A549 (cell line): ENCODE measurements around the gene NT5C3B. TPM values are rescaled to one million over a fixed set of nuclear protein-coding genes. Genes with fewer than 3 reads are reported as not detected.

Experiments used
- ATAC-seq, 2 experiments: fragments of 200-7000 bp in 1 of 2; fragments of >200 bp in 1 of 2; cut with Nextera tagmentation in 1 of 2; cut with Tn5 transposase in 1 of 2; 3 replicates each; pipeline versions ENCODE4 v1.8.0 to v1.9.1; 2018 to 2020; ENCODE audit warnings: mild to moderate bottlenecking in 1 of 2, moderate library complexity in 1 of 2
- CTCF ChIA-PET: fragments of 300-600 bp; sonication (Branson Sonifier 250); formaldehyde crosslinking; extraction: SDS; loops from one replicate; lab custom pipeline; 2021; ENCODE audit warnings: antibody characterized with exemption, inconsistent platforms; lab: Yijun Ruan, JAX
- POLR2A ChIA-PET: fragments of 350-600 bp; formaldehyde crosslinking; extraction: SDS; loops from one replicate; lab custom pipeline; 2021; ENCODE audit warnings: antibody characterized with exemption, inconsistent platforms; lab: Yijun Ruan, JAX
- DNase-seq, 2 experiments: peaks; one replicate each; pipeline versions ENCODE4 v3.0.0 to v3.0.0-alpha.2; 2011 to 2016; ENCODE audit warnings: low read depth in 1 of 2, low spot score in 1 of 2
- FAIRE-seq: peaks from 2 replicates; lab custom pipeline; 2011; peaks lifted over from hg19 to GRCh38; lab: Jason Lieb, UNC
- H3K27ac ChIP-seq, 2 experiments: fragments of >200 bp; sonication (Bioruptor Twin); formaldehyde crosslinking; 3 replicates each; pipeline ENCODE4 v1.5.1; 2016 to 2017
- H3K4me1 ChIP-seq: fragments of >200 bp; sonication (Bioruptor Twin); formaldehyde crosslinking; 3 replicates; pipeline ENCODE4 v1.6.1; 2016
- H3K4me2 ChIP-seq: fragments of >200 bp; sonication (Bioruptor Twin); formaldehyde crosslinking; 3 replicates; pipeline ENCODE4 v1.6.1; 2016
- H3K4me3 ChIP-seq: fragments of >200 bp; sonication (Bioruptor Twin); formaldehyde crosslinking; 3 replicates; pipeline ENCODE4 v1.5.1; 2016
- H3K9me3 ChIP-seq: fragments of >200 bp; sonication (Bioruptor Twin); formaldehyde crosslinking; 3 replicates; pipeline ENCODE4 v1.6.1; 2016
- CBX2 ChIP-seq: fragments of 200-600 bp; sonication (generic); IDR thresholded peaks from 2 replicates; pipeline ENCODE4 v1.6.1; 2016; ENCODE audit warnings: low read depth, mild to moderate bottlenecking, borderline replicate concordance
- CHD2 ChIP-seq: fragments of 150-350 bp; IDR thresholded peaks from 2 replicates; pipeline ENCODE4 v1.6.1; 2014; ENCODE audit warnings: low read length; ENCODE audit not compliant: partially characterized antibody
- EHF ChIP-seq: fragments of 250-450 bp; sonication (Bioruptor Pico); IDR thresholded peaks from 2 replicates; pipeline ENCODE4 v1.5.0; 2020; ENCODE audit warnings: mild to moderate bottlenecking
- EHMT2 ChIP-seq: fragments of 200-600 bp; sonication (generic); IDR thresholded peaks from 2 replicates; pipeline ENCODE4 v1.6.1; 2016; ENCODE audit warnings: antibody characterized with exemption, low read depth, mild to moderate bottlenecking, moderate library complexity
- EP300 ChIP-seq, 2 experiments: fragments of >200 bp; sonication (Bioruptor Twin); formaldehyde crosslinking; IDR thresholded peaks; 2 replicates in 1 of 2; 3 replicates in 1 of 2; pipeline ENCODE4 v1.6.1; 2016 to 2017
- ESRRA ChIP-seq: fragments of 150-350 bp; IDR thresholded peaks from 2 replicates; pipeline ENCODE4 v1.6.1; 2014; ENCODE audit warnings: mild to moderate bottlenecking, low read length, borderline replicate concordance
- FOSL2 ChIP-seq, 2 experiments: fragments of 450-650 bp in 1 of 2; fragments of >200 bp in 1 of 2; sonication (Bioruptor Twin) in 1 of 2; formaldehyde crosslinking; IDR thresholded peaks; 2 replicates each; pipeline versions ENCODE4 v1.5.0 to v1.6.1; 2016 to 2020; ENCODE audit warnings: mild to moderate bottlenecking in 1 of 2, moderate library complexity in 1 of 2
- HEYL ChIP-seq: fragments of 250-450 bp; sonication (Bioruptor Pico); IDR thresholded peaks from 2 replicates; pipeline ENCODE4 v1.8.0; 2021; ENCODE audit warnings: mild to moderate bottlenecking, moderate library complexity
- HOXB5 ChIP-seq: fragments of 250-450 bp; sonication (Bioruptor Pico); IDR thresholded peaks from 2 replicates; pipeline ENCODE4 v1.5.0; 2020; ENCODE audit warnings: mild to moderate bottlenecking, moderate library complexity
- JUNB ChIP-seq: fragments of >200 bp; sonication (Bioruptor Twin); formaldehyde crosslinking; IDR thresholded peaks from 2 replicates; pipeline ENCODE4 v1.6.1; 2016
- MAZ ChIP-seq: fragments of 150-350 bp; IDR thresholded peaks from 2 replicates; pipeline ENCODE4 v1.6.1; 2014; ENCODE audit warnings: antibody characterized with exemption, low read depth, low read length, borderline replicate concordance
- MYC ChIP-seq: IDR thresholded peaks from 2 replicates; pipeline ENCODE4 v1.6.1; 2012; ENCODE audit warnings: mild to moderate bottlenecking, inconsistent platforms, low read length, improper control_type of control experiment, borderline replicate concordance
- NPAS2 ChIP-seq: fragments of 250-450 bp; sonication (Bioruptor Pico); IDR thresholded peaks from 2 replicates; pipeline ENCODE4 v1.8.0; 2022; ENCODE audit warnings: mild to moderate bottlenecking, moderate library complexity, borderline replicate concordance
- RAD21 ChIP-seq, 2 experiments: fragments of >200 bp in 1 of 2; sonication (Bioruptor Twin) in 1 of 2; formaldehyde crosslinking in 1 of 2; IDR thresholded peaks in 1 of 2; conservative IDR thresholded peaks in 1 of 2; 2 replicates in 1 of 2; 3 replicates in 1 of 2; pipeline ENCODE4 v1.6.1; 2012 to 2018; ENCODE audit warnings: inconsistent platforms in 1 of 2
- RCOR1 ChIP-seq: fragments of 150-350 bp; IDR thresholded peaks from 2 replicates; pipeline ENCODE4 v1.6.1; 2014; ENCODE audit warnings: antibody characterized with exemption, low read length, low read depth
- RNF2 ChIP-seq: fragments of 200-600 bp; sonication (generic); IDR thresholded peaks from 2 replicates; pipeline ENCODE4 v1.6.1; 2016; ENCODE audit warnings: low read depth, mild to moderate bottlenecking, antibody characterized with exemption, moderate library complexity, borderline replicate concordance
- ZNF302 ChIP-seq: fragments of 250-450 bp; sonication (Bioruptor Pico); IDR thresholded peaks from 2 replicates; pipeline ENCODE4 v1.9.0; 2021; ENCODE audit warnings: inconsistent platforms, mild to moderate bottlenecking, moderate library complexity
- ZSCAN20 ChIP-seq: fragments of 250-450 bp; sonication (Bioruptor Pico); IDR thresholded peaks from 2 replicates; pipeline ENCODE4 v1.8.0; 2022; ENCODE audit warnings: mild to moderate bottlenecking, moderate library complexity
- WGBS: methylation state at CpG from one replicate; pipeline ENCODE4 v1.1.6; 2017; ENCODE audit errors: missing lambda C conversion rate; 5-methylcytosine and 5-hydroxymethylcytosine counted together
- polyA plus RNA-seq, 4 experiments: library from polyadenylated mRNA; depleted of rRNA in 3 of 4; stranded (reverse); fragments of >200 nt; fragmentation: RNase III in 1 of 4; extraction: RNeasy Plus Mini Kit Qiagen cat#74134 plus additional on column Dnase treatment in 1 of 4; gene quantifications; 2 replicates in 3 of 4; 3 replicates in 1 of 4; pipeline ENCODE4 v1.2.3, GENCODE V29; 2011 to 2017
- TF ChIP-seq, protein P1 (sequence below): fragments of >200 bp; sonication (Bioruptor Twin); formaldehyde crosslinking; IDR thresholded peaks from 3 replicates; pipeline ENCODE4 v1.6.1; 2016
- TF ChIP-seq, protein P2 (sequence below): fragments of >200 bp; sonication (Bioruptor Twin); formaldehyde crosslinking; IDR thresholded peaks from 2 replicates; pipeline ENCODE4 v1.6.1; 2016
- TF ChIP-seq, protein P3 (sequence below): fragments of >200 bp; sonication (Bioruptor Twin); formaldehyde crosslinking; IDR thresholded peaks from 3 replicates; pipeline ENCODE4 v1.5.1; 2016
- TF ChIP-seq, protein P4 (sequence below): fragments of 250-450 bp; sonication (Bioruptor Pico); IDR thresholded peaks from 2 replicates; pipeline ENCODE4 v1.5.0; 2021; ENCODE audit warnings: mild to moderate bottlenecking, moderate library complexity, borderline replicate concordance

Gene NT5C3B
- polyA plus RNA-seq, 2 of the 4 experiments (the other 2 are of a cell fraction), result 109 to 171 TPM

DNA sequence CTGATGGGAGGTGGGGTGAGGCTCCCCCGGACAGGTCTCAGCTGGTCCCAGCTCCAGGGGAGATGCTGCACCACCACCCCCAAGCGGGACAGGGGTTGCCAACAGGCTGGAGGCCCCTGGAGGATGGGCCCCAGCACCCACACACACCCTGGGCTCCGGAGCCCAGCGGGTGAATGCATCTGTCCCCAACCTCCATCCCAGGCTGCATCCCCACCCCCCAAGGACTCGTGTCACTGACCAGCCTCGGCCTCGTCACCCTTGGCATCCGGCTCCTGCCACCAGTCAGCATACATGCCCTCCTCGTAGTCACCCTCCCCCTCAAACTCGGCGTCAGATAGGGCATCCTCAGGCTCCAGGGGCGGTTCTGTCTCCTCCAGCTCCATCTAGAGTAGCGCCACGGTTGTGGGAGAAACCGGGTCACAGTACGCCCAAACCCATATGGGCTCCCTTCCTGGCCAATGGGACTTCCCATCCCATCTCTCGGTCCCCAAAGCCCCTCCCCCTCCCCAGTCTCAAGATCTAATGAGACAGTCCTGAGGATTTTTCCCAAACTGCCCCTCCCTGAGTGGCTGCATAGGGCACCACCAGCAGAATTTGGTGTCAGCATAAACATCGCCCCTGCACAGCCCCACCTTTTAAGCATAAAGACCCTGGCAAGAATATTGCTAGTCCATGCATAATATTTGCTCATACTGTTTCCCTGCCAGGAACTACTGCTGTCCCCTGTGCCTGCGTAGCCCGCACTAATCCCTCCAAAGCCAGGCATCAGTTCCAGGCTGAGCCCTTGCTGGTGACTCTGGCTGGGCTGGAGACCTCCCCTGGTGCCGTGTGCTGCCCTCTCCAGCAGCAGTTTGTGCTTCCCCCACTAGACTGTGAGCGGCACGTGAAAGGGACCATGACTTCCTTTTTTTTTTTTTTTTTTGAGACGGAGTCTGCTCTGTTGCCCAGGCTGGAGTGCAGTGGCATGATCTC is 32.7 kb downstream of the NT5C3B start:
- WGBS, result 75% methylated on average over 24 of the region's 24 CpGs
- ChIA-PET CTCF (interaction anchor here (0.7 to 52.0 kb wide), 10 partner anchors 8 to 156 kb away, joined by 3 to 3262 read pairs (median 18); partner anchors contain the start of genes FKBP10, GAST, HAP1 and JUP), POLR2A (interaction anchor here (0.7 to 2.1 kb wide), 2 partner anchors 10 to 15 kb away, joined by 5 read pairs; no protein-coding TSS in a partner anchor)
- 0 out of 6 replicates have a peak, but pooled peaks of 1 of the 2 experiments have one; percentile 6 for ATAC-seq
- no peak for DNase-seq
- TF ChIP-seq RAD21 (conservative IDR thresholded peaks at IDR 0.05 in 1 of 2, IDR thresholded peaks at IDR 0.05 in 1 of 2), result no peak
- no peak for TF ChIP-seq RNF2
- TF ChIP-seq MYC, result no peak
- TF ChIP-seq, protein P1, sequence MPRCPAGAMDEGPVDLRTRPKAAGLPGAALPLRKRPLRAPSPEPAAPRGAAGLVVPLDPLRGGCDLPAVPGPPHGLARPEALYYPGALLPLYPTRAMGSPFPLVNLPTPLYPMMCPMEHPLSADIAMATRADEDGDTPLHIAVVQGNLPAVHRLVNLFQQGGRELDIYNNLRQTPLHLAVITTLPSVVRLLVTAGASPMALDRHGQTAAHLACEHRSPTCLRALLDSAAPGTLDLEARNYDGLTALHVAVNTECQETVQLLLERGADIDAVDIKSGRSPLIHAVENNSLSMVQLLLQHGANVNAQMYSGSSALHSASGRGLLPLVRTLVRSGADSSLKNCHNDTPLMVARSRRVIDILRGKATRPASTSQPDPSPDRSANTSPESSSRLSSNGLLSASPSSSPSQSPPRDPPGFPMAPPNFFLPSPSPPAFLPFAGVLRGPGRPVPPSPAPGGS, result no peak
- TF ChIP-seq MAZ, result no peak
- TF ChIP-seq, protein P2, sequence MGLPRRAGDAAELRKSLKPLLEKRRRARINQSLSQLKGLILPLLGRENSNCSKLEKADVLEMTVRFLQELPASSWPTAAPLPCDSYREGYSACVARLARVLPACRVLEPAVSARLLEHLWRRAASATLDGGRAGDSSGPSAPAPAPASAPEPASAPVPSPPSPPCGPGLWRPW, result no peak
- no peak for TF ChIP-seq CBX2
- TF ChIP-seq EHMT2, result no peak
- no peak for TF ChIP-seq ESRRA
- no peak for TF ChIP-seq HEYL (CRISPR knock-in tag)
- TF ChIP-seq, protein P3, sequence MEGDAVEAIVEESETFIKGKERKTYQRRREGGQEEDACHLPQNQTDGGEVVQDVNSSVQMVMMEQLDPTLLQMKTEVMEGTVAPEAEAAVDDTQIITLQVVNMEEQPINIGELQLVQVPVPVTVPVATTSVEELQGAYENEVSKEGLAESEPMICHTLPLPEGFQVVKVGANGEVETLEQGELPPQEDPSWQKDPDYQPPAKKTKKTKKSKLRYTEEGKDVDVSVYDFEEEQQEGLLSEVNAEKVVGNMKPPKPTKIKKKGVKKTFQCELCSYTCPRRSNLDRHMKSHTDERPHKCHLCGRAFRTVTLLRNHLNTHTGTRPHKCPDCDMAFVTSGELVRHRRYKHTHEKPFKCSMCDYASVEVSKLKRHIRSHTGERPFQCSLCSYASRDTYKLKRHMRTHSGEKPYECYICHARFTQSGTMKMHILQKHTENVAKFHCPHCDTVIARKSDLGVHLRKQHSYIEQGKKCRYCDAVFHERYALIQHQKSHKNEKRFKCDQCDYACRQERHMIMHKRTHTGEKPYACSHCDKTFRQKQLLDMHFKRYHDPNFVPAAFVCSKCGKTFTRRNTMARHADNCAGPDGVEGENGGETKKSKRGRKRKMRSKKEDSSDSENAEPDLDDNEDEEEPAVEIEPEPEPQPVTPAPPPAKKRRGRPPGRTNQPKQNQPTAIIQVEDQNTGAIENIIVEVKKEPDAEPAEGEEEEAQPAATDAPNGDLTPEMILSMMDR, result no peak
- TF ChIP-seq JUNB, result no peak
- peaks cover 23% of the 10 kb centered on the region for H3K4me1 ChIP-seq
- no peak for FAIRE-seq
- H3K27ac ChIP-seq, result peak overlapping the region in 1 of 2 experiments; percentile 6; a peak in 1 of 6 replicates
- no peak overlapping the region for H3K4me3 ChIP-seq
- H3K4me2 ChIP-seq, result no peak overlapping the region
- no peaks in the 10 kb centered on the region for H3K9me3 ChIP-seq

DNA sequence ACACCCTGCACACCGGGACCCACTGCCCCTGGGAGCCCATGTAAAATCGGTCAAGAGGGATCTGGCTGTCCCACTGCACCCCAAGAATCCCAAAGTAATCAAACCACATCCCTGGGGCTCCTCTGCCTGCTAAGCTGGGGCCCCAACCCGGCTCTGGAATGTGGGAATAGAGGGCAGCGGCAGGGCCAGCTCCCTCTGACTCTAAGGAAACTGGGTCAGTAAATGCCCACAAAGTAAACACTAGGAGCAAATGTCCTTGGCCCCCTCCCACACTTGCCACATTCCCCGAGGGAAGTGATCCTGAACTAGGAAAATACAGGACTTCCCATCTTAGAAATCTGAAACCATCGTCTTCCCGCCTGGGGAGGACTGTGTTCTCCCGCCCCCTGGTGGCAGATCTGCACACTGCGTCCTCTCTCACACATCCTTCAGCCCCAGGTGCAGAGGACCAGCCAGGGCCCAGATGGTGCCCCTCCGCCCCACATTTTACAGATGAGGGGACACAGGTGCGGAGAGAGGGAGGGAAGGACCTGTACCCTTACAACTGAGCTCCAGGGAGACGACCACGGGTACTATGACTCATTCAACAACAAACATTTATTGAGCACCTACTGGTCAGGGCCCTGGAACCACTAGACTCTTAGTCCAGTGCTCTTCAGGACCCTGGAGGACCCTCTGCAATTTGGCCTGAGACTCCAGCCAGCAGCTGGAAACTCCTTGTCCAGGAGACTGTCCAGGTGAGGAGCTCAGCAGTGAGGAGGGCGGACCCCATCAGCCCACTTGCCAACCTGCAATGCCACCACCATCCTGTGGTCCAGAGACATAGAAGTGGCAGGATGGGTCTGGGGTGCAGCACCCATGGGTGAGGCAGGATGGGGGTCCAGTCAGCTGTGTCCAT is 34.4 kb downstream of the NT5C3B start:
- H3K4me2 ChIP-seq, result peak overlapping the region; percentile 76
- FAIRE-seq (peak; percentile 77), DNase-seq (peak; percentile 86 to 88), ATAC-seq (peak; percentile 80 to 86)
- no peaks in the 10 kb centered on the region for H3K9me3 ChIP-seq
- 11% methylated on average over 14 of the region's 14 CpGs for WGBS
- H3K4me1 ChIP-seq, result peaks cover 23% of the 10 kb centered on the region
- ChIA-PET POLR2A (interaction anchor here (0.5 to 3.9 kb wide), 10 partner anchors 8 to 129 kb away, joined by 3 to 50 read pairs (median 8); partner anchors contain the start of genes EIF1, HAP1, JUP and ODAD4), CTCF (interaction anchor here (0.6 to 52.0 kb wide), 47 partner anchors 9 to 511 kb away, joined by 3 to 3262 read pairs (median 5); partner anchors contain the start of genes ACLY, FKBP10, GAST and HAP1)
- peak overlapping the region; percentile 80 to 86 for H3K27ac ChIP-seq
- H3K4me3 ChIP-seq, result no peak overlapping the region
- TF ChIP-seq NPAS2 (CRISPR knock-in tag), result no peak
- TF ChIP-seq EHF, result no peak
- no peak for TF ChIP-seq CHD2
- TF ChIP-seq MYC, result peak; percentile 61; the same call in 1 of the 2 replicates
- TF ChIP-seq EP300 (IDR thresholded peaks at IDR 0.05), result peak in 1 of 2 experiments; percentile 23; a peak in 1 of 5 replicates
- TF ChIP-seq ZSCAN20, result no peak
- TF ChIP-seq RAD21 (conservative IDR thresholded peaks at IDR 0.05 in 1 of 2, IDR thresholded peaks at IDR 0.05 in 1 of 2), result peak; percentile 99
- no peak for TF ChIP-seq HOXB5 (CRISPR knock-in tag)
- TF ChIP-seq, protein P3, result peak; percentile 98
- no peak for TF ChIP-seq RCOR1
- TF ChIP-seq FOSL2 (IDR thresholded peaks at IDR 0.05), result no peak
- peak; percentile 64 for TF ChIP-seq FOSL2 (CRISPR knock-in tag; IDR thresholded peaks at IDR 0.05)
- TF ChIP-seq, protein P4, sequence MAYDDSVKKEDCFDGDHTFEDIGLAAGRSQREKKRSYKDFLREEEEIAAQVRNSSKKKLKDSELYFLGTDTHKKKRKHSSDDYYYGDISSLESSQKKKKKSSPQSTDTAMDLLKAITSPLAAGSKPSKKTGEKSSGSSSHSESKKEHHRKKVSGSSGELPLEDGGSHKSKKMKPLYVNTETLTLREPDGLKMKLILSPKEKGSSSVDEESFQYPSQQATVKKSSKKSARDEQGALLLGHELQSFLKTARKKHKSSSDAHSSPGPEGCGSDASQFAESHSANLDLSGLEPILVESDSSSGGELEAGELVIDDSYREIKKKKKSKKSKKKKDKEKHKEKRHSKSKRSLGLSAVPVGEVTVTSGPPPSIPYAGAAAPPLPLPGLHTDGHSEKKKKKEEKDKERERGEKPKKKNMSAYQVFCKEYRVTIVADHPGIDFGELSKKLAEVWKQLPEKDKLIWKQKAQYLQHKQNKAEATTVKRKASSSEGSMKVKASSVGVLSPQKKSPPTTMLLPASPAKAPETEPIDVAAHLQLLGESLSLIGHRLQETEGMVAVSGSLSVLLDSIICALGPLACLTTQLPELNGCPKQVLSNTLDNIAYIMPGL, result no peak
- no peak for TF ChIP-seq ZNF302 (CRISPR knock-in tag)
